T-helper 2 cell treated with Interferon-gamma antibody and Interleukin-4, amounts not matched to agents 5 μg/mL and 100 μg/mL, for 36 hours (primary cell): Measurements from ENCODE around the gene S100Z.
A peak's percentile ranks its signal among the peaks of the same experiment; 100 is the strongest.
"Not testable (repeated sequence)": the region's sequence is repeated elsewhere in the genome, so short reads cannot be mapped to it uniquely, and the experiment has no call there.

Experiments
- DNase-seq: peaks from one replicate; pipeline ENCODE4 v3.0.0; 2021; ENCODE audit warnings: low spot score
- H3K27ac Mint-ChIP-seq: one replicate; pipeline ENCODE4 v1.8.0; 2021; ENCODE audit warnings: mild to moderate bottlenecking, mixed read lengths
- H3K27me3 Mint-ChIP-seq: one replicate; pipeline ENCODE4 v1.8.0; 2021; ENCODE audit warnings: low read depth, mixed read lengths
- H3K36me3 Mint-ChIP-seq: one replicate; pipeline ENCODE4 v1.8.0; 2021; ENCODE audit warnings: low read depth, mixed read lengths
- H3K4me1 Mint-ChIP-seq: one replicate; pipeline ENCODE4 v1.8.0; 2021; ENCODE audit warnings: low read depth, mixed read lengths
- H3K4me3 Mint-ChIP-seq: one replicate; pipeline ENCODE4 v1.8.0; 2022; ENCODE audit warnings: mild to moderate bottlenecking, moderate library complexity, mixed read lengths
- H3K9me3 Mint-ChIP-seq: one replicate; pipeline ENCODE4 v1.8.0; 2021; ENCODE audit warnings: mixed read lengths

S100Z gene

DNA sequence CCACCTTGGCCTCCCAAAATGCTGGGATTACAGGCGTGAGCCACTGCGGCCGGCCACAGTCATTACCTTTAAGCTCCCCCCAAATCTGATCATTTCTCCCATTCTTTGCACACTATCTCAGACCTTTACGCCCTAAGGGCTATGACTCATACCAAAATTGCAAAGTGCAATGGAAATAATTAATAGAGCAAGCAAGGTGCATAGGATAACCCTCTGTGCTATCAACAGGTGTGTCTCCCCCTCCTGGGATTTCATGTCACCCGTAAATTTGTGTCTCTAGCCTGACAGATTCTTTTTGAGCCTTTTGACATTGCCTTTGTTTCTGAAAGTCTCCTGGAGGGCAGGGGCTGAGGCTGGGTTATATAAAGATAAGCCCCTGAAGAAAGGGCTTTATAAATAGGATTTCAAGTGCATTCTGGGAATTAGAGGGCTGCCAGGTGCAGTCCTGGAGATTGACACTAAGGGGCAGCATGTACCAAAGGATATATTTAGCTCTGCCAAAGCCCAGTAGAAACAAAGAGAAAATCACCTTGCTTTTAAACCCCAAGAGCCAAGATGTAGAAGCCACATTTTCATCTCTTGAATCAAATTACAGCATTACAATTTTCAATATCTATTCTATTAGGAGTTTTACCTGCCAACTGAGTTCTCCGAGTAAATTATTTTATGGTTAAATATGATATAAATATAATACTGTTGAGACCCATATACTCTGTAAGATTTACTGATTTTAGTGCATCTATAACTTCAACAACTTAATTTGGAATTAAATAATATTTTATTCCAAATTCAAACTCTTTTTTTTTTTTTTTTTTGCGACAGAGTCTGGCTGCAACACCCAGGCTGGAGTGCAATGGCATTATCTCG is 18.2 kb downstream of the S100Z start:
- Mint-ChIP-seq H3K36me3 (no peaks in the 10 kb centered on the region), H3K4me3 (no peak overlapping the region), H3K4me1 (no peaks in the 10 kb centered on the region), H3K9me3 (no peaks in the 10 kb centered on the region), H3K27me3 (no peaks in the 10 kb centered on the region), H3K27ac (no peak overlapping the region)
- peak; percentile 38 for DNase-seq

- peaks cover 3% of the 10 kb centered on the region for H3K27me3 Mint-ChIP-seq
- no peaks in the 10 kb centered on the region for H3K9me3 Mint-ChIP-seq
- no peaks in the 10 kb centered on the region for H3K36me3 Mint-ChIP-seq
- peaks cover 3% of the 10 kb centered on the region for H3K4me1 Mint-ChIP-seq
- H3K4me3 Mint-ChIP-seq = no peak overlapping the region
- DNase-seq = no peak
- H3K27ac Mint-ChIP-seq = no peak overlapping the region
Measured at GRCh38 chr5:76870046-76870445, 20.2 kb downstream of the S100Z start.

GRCh38 chr5:76874088-76874581 is 24.3 kb downstream of the S100Z start:
- H3K27me3 Mint-ChIP-seq = peaks cover 3% of the 10 kb centered on the region
- no peak overlapping the region for H3K27ac Mint-ChIP-seq
- no peaks in the 10 kb centered on the region for H3K36me3 Mint-ChIP-seq
- H3K4me1 Mint-ChIP-seq = peaks cover 3% of the 10 kb centered on the region
- DNase-seq = no peak
- no peaks in the 10 kb centered on the region for H3K9me3 Mint-ChIP-seq
- H3K4me3 Mint-ChIP-seq = no peak overlapping the region

DNA sequence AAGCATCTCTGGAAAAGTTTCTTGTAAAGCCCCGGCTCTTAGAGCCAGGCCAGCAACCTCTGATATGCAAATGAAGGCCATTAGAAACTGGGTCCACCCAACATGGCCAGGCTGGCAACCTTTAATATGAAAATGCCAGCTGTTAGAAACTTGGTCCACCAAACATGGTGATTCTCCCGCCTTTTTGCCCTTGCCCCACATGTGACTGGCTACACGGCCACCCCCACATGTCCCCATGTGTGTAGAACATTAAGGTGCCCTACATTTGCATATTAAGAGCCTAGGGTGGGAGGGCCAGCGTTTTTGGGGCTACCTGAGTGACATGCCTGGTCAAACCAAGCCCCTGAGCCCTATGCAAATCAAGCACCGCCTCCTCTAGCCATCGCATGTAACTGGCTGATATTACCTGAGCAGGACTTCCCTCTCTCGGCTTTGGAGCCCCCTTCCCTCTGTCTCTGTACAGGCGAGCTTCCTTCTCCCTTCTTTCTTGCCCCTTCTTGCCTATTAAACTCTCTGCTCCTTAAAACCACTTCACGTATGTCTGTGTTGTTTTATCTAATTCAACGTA is 39.0 kb downstream of the S100Z start:
- H3K27ac Mint-ChIP-seq = no peak overlapping the region
- no peak for DNase-seq

DNA sequence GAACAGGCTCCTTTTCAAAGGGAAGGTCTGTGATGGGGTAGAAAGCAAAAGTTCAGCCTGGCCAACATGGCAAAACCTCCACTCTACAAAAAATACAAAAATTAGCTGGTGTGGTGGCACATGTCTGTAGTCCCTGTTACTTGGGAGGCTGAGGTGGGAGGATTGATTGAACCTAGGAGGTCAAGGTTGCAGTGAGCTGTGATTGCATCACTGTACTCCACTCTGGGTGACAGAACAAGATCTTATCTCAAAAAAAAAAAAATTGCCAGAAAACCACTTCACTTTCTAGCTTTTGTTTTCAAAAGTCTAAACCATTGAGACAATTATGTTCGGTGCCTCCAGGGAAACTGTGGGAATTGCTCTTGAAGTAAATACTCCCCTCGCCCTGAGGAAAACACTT is 43.5 kb downstream of the S100Z start:
- no peak for DNase-seq
- Mint-ChIP-seq H3K27me3 (peaks cover 20% of the 10 kb centered on the region), H3K4me3 (no peak overlapping the region), H3K9me3 (peaks cover 4% of the 10 kb centered on the region), H3K27ac (no peak overlapping the region), H3K4me1 (no peaks in the 10 kb centered on the region), H3K36me3 (no peaks in the 10 kb centered on the region)

More for the DNA sequence above, 39.0 kb downstream of the S100Z start:
- Mint-ChIP-seq H3K27me3 (peaks cover 13% of the 10 kb centered on the region), H3K4me1 (no peaks in the 10 kb centered on the region), H3K36me3 (no peaks in the 10 kb centered on the region), H3K4me3 (no peak overlapping the region), H3K9me3 (no peaks in the 10 kb centered on the region)

DNA sequence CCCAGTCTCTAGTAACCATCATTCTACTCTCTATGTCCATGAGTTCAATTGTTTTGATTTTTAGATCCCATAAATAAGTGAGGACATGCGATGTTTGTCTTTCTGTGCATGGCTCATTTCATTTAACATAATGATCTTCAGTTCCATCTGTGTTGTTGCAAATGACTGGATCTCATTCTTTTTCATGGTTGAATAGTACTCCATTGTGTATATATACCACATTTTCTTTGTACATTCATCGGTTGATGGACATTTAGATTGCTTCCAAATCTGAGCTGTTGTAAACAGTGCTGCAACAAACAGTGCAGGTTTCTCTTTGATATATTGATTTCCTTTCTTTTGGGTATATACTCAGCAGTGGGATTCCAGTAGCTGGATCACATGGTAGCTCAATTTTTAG is 46.4 kb downstream of the S100Z start:
- no peaks in the 10 kb centered on the region for H3K36me3 Mint-ChIP-seq
- H3K27ac Mint-ChIP-seq = no peak overlapping the region
- no peaks in the 10 kb centered on the region for H3K4me1 Mint-ChIP-seq
- DNase-seq = no peak
- H3K9me3 Mint-ChIP-seq = peaks cover 21% of the 10 kb centered on the region
- peaks cover 20% of the 10 kb centered on the region for H3K27me3 Mint-ChIP-seq
- no peak overlapping the region for H3K4me3 Mint-ChIP-seq

DNA sequence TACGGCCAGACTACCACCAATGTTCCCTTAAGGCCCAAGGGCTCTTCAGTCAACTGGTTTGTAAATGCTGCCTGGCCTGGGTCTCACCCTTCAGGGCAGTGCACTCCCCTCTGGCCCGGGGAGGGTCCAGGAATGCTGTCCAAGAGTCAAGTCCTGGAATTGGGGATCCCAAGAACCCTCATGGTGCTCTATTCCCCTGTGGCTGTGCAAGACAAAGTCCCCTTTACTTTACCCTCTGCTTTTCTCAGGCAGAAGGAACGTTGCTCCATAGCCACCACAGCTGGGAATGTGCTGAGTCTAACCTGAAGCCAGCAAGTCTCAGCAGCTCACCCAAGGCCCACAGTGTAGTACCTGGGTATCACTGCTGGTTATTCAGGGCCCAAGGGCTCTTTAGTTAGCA is 51.7 kb downstream of the S100Z start:
- Mint-ChIP-seq H3K36me3 (no peaks in the 10 kb centered on the region), H3K27me3 (no peaks in the 10 kb centered on the region), H3K4me3 (no peak overlapping the region), H3K27ac (no peak overlapping the region), H3K4me1 (no peaks in the 10 kb centered on the region), H3K9me3 (peaks cover 21% of the 10 kb centered on the region)
- DNase-seq = no peak

DNA sequence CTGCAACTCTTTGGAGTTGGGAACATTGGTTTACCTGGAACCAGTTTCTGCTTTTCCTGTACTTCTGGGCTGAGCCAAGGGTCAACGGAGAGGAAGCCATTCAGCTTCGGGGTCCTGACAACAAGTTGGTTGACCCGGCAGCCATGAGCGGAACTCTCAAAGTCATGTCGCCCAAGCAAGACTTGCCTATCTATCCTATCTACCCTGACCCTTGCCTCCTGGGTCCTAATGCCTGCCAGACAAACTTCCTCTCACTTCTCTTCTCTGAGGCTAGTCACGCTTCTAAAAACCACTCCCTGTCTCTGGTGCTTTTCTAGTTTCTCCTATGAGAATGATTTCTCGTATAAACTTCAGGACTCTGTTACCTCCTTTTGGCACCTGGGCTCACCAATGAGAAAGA is 58.4 kb downstream of the S100Z start:
- Mint-ChIP-seq H3K27me3 (peaks cover 2% of the 10 kb centered on the region), H3K4me3 (no peak overlapping the region), H3K27ac (no peak overlapping the region), H3K4me1 (no peaks in the 10 kb centered on the region), H3K36me3 (no peaks in the 10 kb centered on the region), H3K9me3 (no peaks in the 10 kb centered on the region)
- no peak for DNase-seq

GRCh38 chr5:76910344-76910933 is 60.6 kb downstream of the S100Z start:
- H3K9me3 Mint-ChIP-seq, H3K4me3 Mint-ChIP-seq, H3K4me1 Mint-ChIP-seq, H3K27me3 Mint-ChIP-seq, H3K27ac Mint-ChIP-seq, H3K36me3 Mint-ChIP-seq, DNase-seq: not testable (repeated sequence)

DNA sequence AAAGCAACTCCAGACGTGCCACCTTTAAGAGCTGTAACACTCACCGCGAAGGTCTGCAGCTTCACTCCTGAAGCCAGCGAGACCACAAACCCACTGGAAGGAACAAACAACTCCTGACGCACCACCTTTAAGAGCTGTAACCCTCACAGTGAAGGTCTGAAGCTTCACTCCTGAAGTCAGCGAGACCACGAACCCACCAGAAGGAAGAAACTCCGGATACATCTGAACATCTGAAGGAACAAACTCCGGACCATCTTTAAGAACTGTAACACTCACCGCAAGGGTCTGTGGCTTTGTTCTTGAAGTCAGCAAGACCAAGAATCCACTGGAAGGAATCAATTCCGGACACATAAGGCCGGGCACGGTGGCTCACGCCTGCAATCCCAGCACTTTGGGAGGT is 64.9 kb downstream of the S100Z start:
- not testable (repeated sequence) for H3K27me3 Mint-ChIP-seq, DNase-seq, H3K4me3 Mint-ChIP-seq, H3K36me3 Mint-ChIP-seq, H3K9me3 Mint-ChIP-seq, H3K27ac Mint-ChIP-seq, H3K4me1 Mint-ChIP-seq

- Mint-ChIP-seq H3K9me3 (peaks cover 5% of the 10 kb centered on the region), H3K27me3 (peaks cover 1% of the 10 kb centered on the region), H3K4me3 (no peak overlapping the region), H3K36me3 (no peaks in the 10 kb centered on the region), H3K27ac (no peak overlapping the region), H3K4me1 (no peaks in the 10 kb centered on the region)
- no peak for DNase-seq
Measured at GRCh38 chr5:76918539-76918938, 68.7 kb downstream of the S100Z start.

GRCh38 chr5:76920491-76920890 is 70.7 kb downstream of the S100Z start:
- Mint-ChIP-seq H3K27me3 (peaks cover 4% of the 10 kb centered on the region), H3K36me3 (no peaks in the 10 kb centered on the region), H3K9me3 (no peaks in the 10 kb centered on the region), H3K4me1 (no peaks in the 10 kb centered on the region), H3K4me3 (no peak overlapping the region), H3K27ac (no peak overlapping the region)
- DNase-seq = no peak

DNA sequence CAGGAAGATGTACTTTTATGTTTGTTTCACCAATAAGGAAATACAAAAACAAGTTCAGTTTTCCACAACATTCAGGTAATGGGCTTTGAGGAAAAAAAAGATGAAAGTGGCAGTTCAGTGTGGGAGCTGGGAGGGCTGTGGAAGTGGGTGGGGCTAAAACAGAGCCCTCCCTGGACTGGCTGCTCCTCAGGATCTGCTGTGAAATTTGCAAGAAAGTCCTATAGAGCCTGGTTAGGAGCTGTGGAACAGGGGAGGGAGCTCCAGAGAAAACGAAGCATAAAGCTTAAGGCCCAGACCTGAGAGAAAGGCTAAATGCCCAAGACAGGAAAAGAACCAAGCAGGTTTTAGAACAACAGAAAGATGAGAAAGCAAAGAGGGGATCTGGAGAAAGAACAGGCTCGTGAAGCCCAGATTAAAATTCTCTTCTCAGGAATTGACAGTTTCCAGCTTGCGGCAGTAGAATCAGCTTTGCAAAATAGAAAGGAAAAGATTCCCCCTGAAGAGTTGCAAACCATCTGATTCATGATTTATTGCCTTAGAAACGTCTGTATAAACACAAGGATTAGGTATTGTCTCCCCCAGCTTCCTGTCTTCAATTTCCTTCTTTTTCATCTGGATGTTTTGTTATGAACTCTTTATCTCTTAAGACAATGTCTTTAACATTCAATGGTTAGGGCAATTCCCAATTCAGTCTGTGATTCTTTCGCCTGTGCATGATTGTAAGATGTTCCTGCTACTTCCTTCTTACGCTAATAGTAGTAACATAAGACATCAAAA is 76.7 kb downstream of the S100Z start:
- no peak for DNase-seq
- H3K4me1 Mint-ChIP-seq = no peaks in the 10 kb centered on the region
- H3K4me3 Mint-ChIP-seq = no peak overlapping the region
- H3K36me3 Mint-ChIP-seq = no peaks in the 10 kb centered on the region
- peaks cover 16% of the 10 kb centered on the region for H3K27me3 Mint-ChIP-seq
- no peaks in the 10 kb centered on the region for H3K9me3 Mint-ChIP-seq
- H3K27ac Mint-ChIP-seq = no peak overlapping the region

DNA sequence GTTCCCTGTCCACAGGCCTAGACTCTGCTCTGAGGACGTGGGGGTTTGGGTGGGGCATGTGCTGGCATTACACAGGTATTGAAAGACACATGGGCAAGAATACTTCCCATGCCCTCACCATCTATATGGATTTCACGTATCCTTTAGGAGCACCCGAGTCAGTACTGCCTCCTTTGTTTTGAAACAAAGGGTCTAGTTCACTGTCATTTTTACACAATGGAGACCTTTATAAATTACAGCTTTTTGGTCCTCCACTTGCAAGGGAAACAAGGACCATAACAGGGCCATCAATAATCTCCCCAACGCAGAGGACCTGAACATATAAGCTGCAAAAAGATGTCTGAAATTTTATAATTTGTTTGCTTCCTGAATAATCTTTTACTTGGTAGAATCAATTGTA is 78.1 kb downstream of the S100Z start:
- Mint-ChIP-seq H3K27me3 (peaks cover 18% of the 10 kb centered on the region), H3K27ac (no peak overlapping the region), H3K36me3 (no peaks in the 10 kb centered on the region), H3K9me3 (no peaks in the 10 kb centered on the region), H3K4me3 (no peak overlapping the region), H3K4me1 (no peaks in the 10 kb centered on the region)
- DNase-seq = no peak
